Thyroid gland (tissue), 4 donors: ENCODE measurements around the gene GGA2.

Experiments used
- CTCF ChIP-seq, 6 experiments: fragments of 200-600 bp in 3 of 6; fragments of 450-650 bp in 3 of 6; sonication (generic) in 3 of 6; IDR thresholded peaks; one replicate each; pipeline ENCODE4 v1.5.1; 2016 to 2019; ENCODE audit warnings: antibody characterized with exemption in 6 of 6, mild to moderate bottlenecking in 2 of 6, inconsistent platforms in 1 of 6, moderate library complexity in 1 of 6
- POLR2A ChIP-seq, 2 donors: fragments of 450-650 bp; IDR thresholded peaks; one replicate each; pipeline ENCODE4 v1.6.1; 2017; ENCODE audit warnings: antibody characterized with exemption in 2 of 2, mild to moderate bottlenecking in 2 of 2, moderate library complexity in 1 of 2

GRCh38 chr16:23552161-23552560 is 41.9 kb upstream of the GGA2 start:
- TF ChIP-seq CTCF (IDR thresholded peaks at IDR 0.05) (no peak), POLR2A (IDR thresholded peaks at IDR 0.05) (no peak)
